ENCODE measurements around the gene OTUD5. TPM values are rescaled to one million over a fixed set of nuclear protein-coding genes. Genes with fewer than 3 reads are reported as not detected.

OTUD5 gene
- total RNA-seq, 1 experiment from 2014 or later = 62.5 TPM

DNA sequence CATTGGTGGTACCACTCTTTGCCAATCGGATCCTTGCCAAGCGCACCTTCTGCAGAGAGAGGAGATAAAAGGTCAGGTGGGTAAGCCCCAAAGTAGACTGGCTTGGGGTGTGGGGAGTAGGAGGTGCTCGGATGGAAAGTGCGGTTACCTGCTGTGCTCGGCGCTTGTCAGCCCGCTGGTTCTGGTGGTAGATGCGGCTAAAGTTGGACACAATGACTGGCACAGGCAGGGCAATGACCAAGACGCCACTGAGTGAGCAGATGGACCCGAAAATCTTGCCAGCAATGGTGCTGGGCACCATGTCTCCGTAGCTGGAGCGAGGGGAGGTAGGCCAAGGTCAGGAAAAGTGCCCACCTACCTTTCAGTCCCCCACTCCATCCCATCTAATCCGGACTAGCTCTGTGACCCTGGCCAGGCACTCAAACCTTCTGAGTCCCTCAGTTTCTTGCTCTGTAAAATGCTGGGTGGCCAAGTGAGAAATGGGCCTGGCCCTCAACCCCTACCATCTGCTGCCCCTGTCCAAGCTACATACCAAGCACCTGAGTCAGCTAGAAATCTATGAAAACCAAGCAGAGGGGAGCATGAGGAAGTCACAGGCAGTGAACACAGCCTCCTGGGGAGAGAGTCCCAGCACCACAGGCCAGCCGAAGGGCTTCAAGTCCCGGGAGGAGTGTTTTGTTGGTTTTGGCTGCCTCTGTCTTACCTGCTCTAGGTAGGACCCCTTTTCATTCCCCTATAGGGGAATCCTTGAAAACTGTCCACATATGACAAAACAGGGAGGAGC, 9.6 kb upstream of the OTUD5 start:
- Histone ChIP-seq H4K8ac (replicated peaks; ENCODE audit: insufficient read length, low read depth, low read length) (no peak overlapping the region), H3K9ac (ENCODE audit: extremely low read depth, insufficient read length, low read length) (no peak overlapping the region), H2BK5ac (ENCODE audit: insufficient read length, low read length) (no peak overlapping the region), H2AFZ (ENCODE audit: low read length) (no peak overlapping the region), H2BK120ac (ENCODE audit: low read depth, low read length, poor library complexity, severe bottlenecking) (no peak overlapping the region), H2BK15ac (ENCODE audit: low read depth, low read length) (no peak overlapping the region), H3K56ac (ENCODE audit: insufficient read length, low read depth, low read length) (no peak overlapping the region), H3K14ac (ENCODE audit: insufficient read depth, low read length) (no peak overlapping the region), H3K79me2 (ENCODE audit: insufficient read depth, low read length) (no peaks in the 10 kb centered on the region), H3K4ac (ENCODE audit: low read depth, low read length) (no peak overlapping the region), H3K79me1 (ENCODE audit: insufficient read depth, low read depth, low read length, poor library complexity, severe bottlenecking) (no peaks in the 10 kb centered on the region), H3K27me3 (ENCODE audit: insufficient read depth, low read length) (no peaks in the 10 kb centered on the region), H4K91ac (ENCODE audit: insufficient read length, low read depth, low read length) (no peak overlapping the region), H4K5ac (ENCODE audit: insufficient read length, low read depth, low read length) (no peak overlapping the region), H2BK20ac (ENCODE audit: low read depth, low read length, poor library complexity, severe bottlenecking) (no peak overlapping the region), H2AK5ac (ENCODE audit: insufficient read length, low read length) (no peak overlapping the region), H3K23ac (ENCODE audit: insufficient read length, low read depth, low read length) (no peak overlapping the region), H2BK12ac (ENCODE audit: insufficient read length, low read depth, low read length) (no peak overlapping the region), H3K4me2 (ENCODE audit: insufficient read depth, insufficient read length, low read length) (no peak overlapping the region), H3K9me3 (ENCODE audit: control insufficient read depth, low read depth, low read length) (no peaks in the 10 kb centered on the region), H4K20me1 (ENCODE audit: control insufficient read depth, insufficient read depth, insufficient read length) (no peaks in the 10 kb centered on the region), H3K18ac (ENCODE audit: insufficient read length, low read depth, low read length) (no peak overlapping the region), H3K4me1 (ENCODE audit: insufficient read depth, low read length) (no peaks in the 10 kb centered on the region), H3K23me2 (ENCODE audit: insufficient read length, low read depth, low read length, poor library complexity, severe bottlenecking) (peaks cover 7% of the 10 kb centered on the region), H3K27ac (ENCODE audit: insufficient read length, low read depth, low read length) (no peak overlapping the region), H3T11ph (ENCODE audit: low read length) (no peak overlapping the region)
- Mint-ChIP-seq H3K27ac (no peak overlapping the region), H3K36me3 (ENCODE audit: insufficient read depth in 1 of 3, low read depth in 3 of 3) (peaks cover 15 to 18% (median 16%) of the 10 kb centered on the region in 3 experiments; a peak in 6 of 7 replicates), H3K9me3 (peaks cover 61 to 75% of the 10 kb centered on the region in 2 experiments), H3K27me3 (ENCODE audit: low read depth) (no peaks in the 10 kb centered on the region; the same call in 1 of the 2 replicates), H3K4me1 (peaks cover 8 to 9% of the 10 kb centered on the region in 2 experiments; a peak in 3 of 4 replicates), H3K4me3 (no peak overlapping the region)
- no peak for TF ChIP-seq CTCF (conservative IDR thresholded peaks at IDR 0.05)
- WGBS (ENCODE audit: extremely low coverage, insufficient read length, low lambda C conversion rate) = no CpG with 5 or more reads among the region's 15 CpGs
- no peak for DNase-seq
